GM23338 (cell line): ENCODE results near the gene CMIP. TPM values are rescaled to one million over a fixed set of nuclear protein-coding genes. Genes with fewer than 3 reads are reported as not detected.

Source experiments
- ATAC-seq: fragments of 200-7000 bp; cut with Tn5 transposase; 3 replicates; pipeline ENCODE4 v1.9.1; 2020
- DNase-seq: peaks from one replicate; pipeline ENCODE4 v3.0.0-alpha.2; 2015; ENCODE audit warnings: low spot score
- H2AFZ ChIP-seq: fragments of 200-600 bp; sonication (generic); 2 replicates; pipeline ENCODE4 v1.8.0; 2016; ENCODE audit warnings: antibody characterized with exemption, mild to moderate bottlenecking, moderate library complexity
- H3F3A ChIP-seq: fragments of 200-600 bp; sonication (generic); replicated peaks from 2 replicates; pipeline ENCODE4 v1.8.0; 2017; ENCODE audit warnings: antibody characterized with exemption, mixed run types, low read depth
- H3K27ac ChIP-seq: fragments of 200-600 bp; sonication (generic); 2 replicates; pipeline ENCODE4 v1.6.1; 2016; ENCODE audit warnings: low read depth
- H3K27me3 ChIP-seq: fragments of 200-600 bp; sonication (generic); 2 replicates; pipeline ENCODE4 v1.8.0; 2016; ENCODE audit warnings: mild to moderate bottlenecking, mixed run types, moderate library complexity; ENCODE audit not compliant: insufficient read depth
- H3K36me3 ChIP-seq: fragments of 200-600 bp; sonication (generic); 2 replicates; pipeline ENCODE4 v1.8.0; 2016; ENCODE audit warnings: mild to moderate bottlenecking; ENCODE audit not compliant: insufficient read depth
- H3K4me1 ChIP-seq: fragments of 200-600 bp; sonication (generic); 2 replicates; pipeline ENCODE4 v1.8.0; 2016; ENCODE audit warnings: mild to moderate bottlenecking, moderate library complexity; ENCODE audit not compliant: insufficient read depth
- H3K4me2 ChIP-seq: fragments of 200-600 bp; sonication (generic); 2 replicates; pipeline ENCODE4 v1.7.1; 2017; ENCODE audit warnings: mixed run types
- H3K4me3 ChIP-seq: fragments of 200-600 bp; sonication (generic); 2 replicates; pipeline ENCODE4 v1.6.1; 2016; ENCODE audit warnings: mixed run types
- H3K79me2 ChIP-seq: fragments of 200-600 bp; sonication (generic); replicated peaks from 2 replicates; pipeline ENCODE4 v1.8.0; 2017; ENCODE audit warnings: mild to moderate bottlenecking; ENCODE audit not compliant: insufficient read depth
- H3K9me2 ChIP-seq: fragments of 200-600 bp; sonication (generic); 2 replicates; pipeline ENCODE4 v1.8.0; 2017; ENCODE audit not compliant: insufficient read depth
- H4K20me1 ChIP-seq: fragments of 200-600 bp; sonication (generic); replicated peaks from 2 replicates; pipeline ENCODE4 v1.8.0; 2017; ENCODE audit warnings: mild to moderate bottlenecking; ENCODE audit not compliant: insufficient read depth
- H3K27ac Mint-ChIP-seq: 2 replicates; pipeline ENCODE4 v1.8.0; 2020; ENCODE audit warnings: inconsistent platforms, mild to moderate bottlenecking, moderate library complexity, mixed read lengths
- H3K27me3 Mint-ChIP-seq: 3 replicates; pipeline ENCODE4 v1.8.0; 2022; ENCODE audit warnings: low read depth, mild to moderate bottlenecking, moderate library complexity, mixed read lengths, inconsistent platforms; ENCODE audit not compliant: insufficient read depth, poor library complexity
- H3K36me3 Mint-ChIP-seq: 3 replicates; pipeline ENCODE4 v1.8.0; 2021; ENCODE audit warnings: low read depth, mild to moderate bottlenecking, inconsistent platforms, moderate library complexity, mixed read lengths
- H3K4me1 Mint-ChIP-seq: 3 replicates; pipeline ENCODE4 v1.8.0; 2020; ENCODE audit warnings: mild to moderate bottlenecking, inconsistent platforms, mixed read lengths
- H3K4me3 Mint-ChIP-seq: 3 replicates; pipeline ENCODE4 v1.8.0; 2021; ENCODE audit warnings: moderate library complexity, mild to moderate bottlenecking, inconsistent platforms, mixed read lengths
- H3K9me3 Mint-ChIP-seq: 3 replicates; pipeline ENCODE4 v1.8.0; 2020; ENCODE audit warnings: moderate library complexity, mild to moderate bottlenecking, inconsistent platforms, mixed read lengths
- CREB1 ChIP-seq: fragments of 250-450 bp; sonication (Bioruptor Pico); IDR thresholded peaks from 2 replicates; pipeline ENCODE4 v1.5.0; 2020; ENCODE audit warnings: low read depth, mild to moderate bottlenecking, moderate library complexity
- EZH2 ChIP-seq: fragments of 200-600 bp; sonication (generic); IDR thresholded peaks from one replicate; pipeline ENCODE4 v1.8.0; 2017; ENCODE audit warnings: antibody characterized with exemption, mild to moderate bottlenecking, low read depth; ENCODE audit not compliant: unreplicated experiment
- EZH2phosphoT487 ChIP-seq: fragments of 200-600 bp; sonication (generic); IDR thresholded peaks from one replicate; pipeline ENCODE4 v1.8.1; 2018; ENCODE audit warnings: antibody characterized with exemption; ENCODE audit not compliant: unreplicated experiment
- JUNB ChIP-seq: IDR thresholded peaks from one replicate; pipeline ENCODE4 v1.6.1; 2016; ENCODE audit warnings: antibody characterized with exemption; ENCODE audit not compliant: unreplicated experiment
- POLR2AphosphoS5 ChIP-seq: IDR thresholded peaks from 2 replicates; pipeline ENCODE4 v1.6.1; 2016; ENCODE audit warnings: antibody characterized with exemption, low read depth
- STAT1 ChIP-seq: IDR thresholded peaks from one replicate; pipeline ENCODE4 v1.6.1; 2016; ENCODE audit warnings: antibody characterized with exemption; ENCODE audit not compliant: unreplicated experiment
- ZNF114 ChIP-seq: fragments of 250-450 bp; sonication (Bioruptor Pico); IDR thresholded peaks from 2 replicates; pipeline ENCODE4 v1.5.0; 2020; ENCODE audit warnings: mild to moderate bottlenecking, moderate library complexity
- ZNF331 ChIP-seq: fragments of 250-450 bp; sonication (Bioruptor Pico); IDR thresholded peaks from 2 replicates; pipeline ENCODE4 v1.5.0; 2020; ENCODE audit warnings: low read depth, mild to moderate bottlenecking, moderate library complexity
- ZNF462 ChIP-seq: fragments of 250-450 bp; sonication (Bioruptor Pico); IDR thresholded peaks from 2 replicates; pipeline ENCODE4 v1.5.0; 2020; ENCODE audit warnings: mild to moderate bottlenecking, moderate library complexity
- polyA plus RNA-seq: library from polyadenylated mRNA; unstranded; fragments of >200 nt; fragmentation: Nextera tagmentation; extraction: Ambion mirVana; gene quantifications from 2 replicates; pipeline ENCODE4 v1.2.1, GENCODE V29; 2016
- total RNA-seq: library from RNA; depleted of rRNA; stranded (reverse); fragments of >200 nt; shearing (Covaris generic); gene quantifications from 2 replicates; pipeline ENCODE4 v1.2.3, GENCODE V29; 2014
- TF ChIP-seq, protein P1 (sequence below), 2 experiments: fragments of 200-600 bp in 1 of 2; sonication (generic) in 1 of 2; conservative IDR thresholded peaks; 2 replicates each; pipeline versions ENCODE4 v1.5.1 to v1.6.1; 2016 to 2017; ENCODE audit warnings: antibody characterized with exemption in 2 of 2, low read depth in 2 of 2, mild to moderate bottlenecking in 2 of 2, moderate library complexity in 1 of 2
- TF ChIP-seq, protein P2 (sequence below): IDR thresholded peaks from 2 replicates; pipeline ENCODE4 v1.6.1; 2016; ENCODE audit warnings: antibody characterized with exemption

The CMIP gene
- total and polyA plus RNA-seq, 2 experiments from 2014 or later, result 9.5 to 62.3 TPM

DNA sequence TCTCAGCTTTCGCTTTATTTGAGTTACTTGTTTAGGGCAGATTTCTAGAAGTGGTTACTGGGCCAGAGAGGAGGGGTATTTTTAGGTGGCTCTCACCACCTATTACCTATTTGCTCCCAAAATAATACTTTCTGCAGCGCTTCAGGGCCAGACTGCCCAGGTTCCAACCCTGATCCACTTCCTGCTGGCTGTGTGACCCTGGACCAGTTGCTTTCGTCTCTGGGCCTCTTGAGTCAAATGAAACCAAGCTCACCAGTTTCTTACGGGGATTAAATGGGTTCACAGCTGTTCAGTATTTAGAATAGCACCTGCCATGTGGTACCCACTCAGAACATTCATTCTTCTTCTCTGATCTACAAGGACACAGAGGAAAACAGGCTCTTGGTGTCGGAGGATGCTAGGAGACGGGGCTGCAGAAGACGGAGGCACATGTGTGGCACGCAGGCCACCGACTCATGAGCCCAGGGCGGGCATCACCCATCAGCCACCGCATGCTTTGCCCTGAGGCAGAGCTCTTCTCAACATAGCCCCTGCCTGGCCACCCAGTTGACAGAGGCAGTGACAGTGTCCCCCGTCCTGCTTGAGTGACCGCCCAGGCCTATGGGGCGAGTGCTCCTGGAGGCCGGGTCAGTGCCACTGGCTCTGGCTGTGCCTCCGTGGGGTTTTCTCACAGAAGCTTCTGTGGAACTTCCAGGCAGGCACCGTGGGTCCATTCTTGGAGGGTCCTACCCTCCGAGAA, 185.5 kb downstream of the CMIP start:
- no peaks in the 10 kb centered on the region for H3K9me2 ChIP-seq
- no peaks in the 10 kb centered on the region; the same call in 2 of the 3 replicates for H3K36me3 Mint-ChIP-seq
- H3K27ac ChIP-seq, result no peak overlapping the region
- no peaks in the 10 kb centered on the region for H3K36me3 ChIP-seq
- no peak overlapping the region for H2AFZ ChIP-seq
- H3K27me3 ChIP-seq, result no peaks in the 10 kb centered on the region
- DNase-seq (no peak), ATAC-seq (no peak)
- H3K79me2 ChIP-seq, result peaks cover 32% of the 10 kb centered on the region
- H3K4me3 ChIP-seq, result no peak overlapping the region
- H3K4me1 ChIP-seq, result peaks cover 27% of the 10 kb centered on the region
- H3K27ac Mint-ChIP-seq, result no peak overlapping the region
- H3K4me2 ChIP-seq, result no peak overlapping the region
- peaks cover 44% of the 10 kb centered on the region for H3K4me1 Mint-ChIP-seq
- H3K27me3 Mint-ChIP-seq, result peaks cover 8% of the 10 kb centered on the region
- no peak overlapping the region for H3K4me3 Mint-ChIP-seq
- no peaks in the 10 kb centered on the region for H3K9me3 Mint-ChIP-seq
- H4K20me1 ChIP-seq, result peaks cover 2% of the 10 kb centered on the region; the same call in 1 of the 2 replicates
- TF ChIP-seq ZNF462 (CRISPR knock-in tag) (no peak), JUNB (no peak), ZNF114 (CRISPR knock-in tag) (no peak), ZNF331 (CRISPR knock-in tag) (no peak), EZH2 (no peak), STAT1 (no peak), POLR2AphosphoS5 (no peak), EZH2phosphoT487 (no peak), CREB1 (CRISPR knock-in tag) (no peak)
- TF ChIP-seq, protein P1, sequence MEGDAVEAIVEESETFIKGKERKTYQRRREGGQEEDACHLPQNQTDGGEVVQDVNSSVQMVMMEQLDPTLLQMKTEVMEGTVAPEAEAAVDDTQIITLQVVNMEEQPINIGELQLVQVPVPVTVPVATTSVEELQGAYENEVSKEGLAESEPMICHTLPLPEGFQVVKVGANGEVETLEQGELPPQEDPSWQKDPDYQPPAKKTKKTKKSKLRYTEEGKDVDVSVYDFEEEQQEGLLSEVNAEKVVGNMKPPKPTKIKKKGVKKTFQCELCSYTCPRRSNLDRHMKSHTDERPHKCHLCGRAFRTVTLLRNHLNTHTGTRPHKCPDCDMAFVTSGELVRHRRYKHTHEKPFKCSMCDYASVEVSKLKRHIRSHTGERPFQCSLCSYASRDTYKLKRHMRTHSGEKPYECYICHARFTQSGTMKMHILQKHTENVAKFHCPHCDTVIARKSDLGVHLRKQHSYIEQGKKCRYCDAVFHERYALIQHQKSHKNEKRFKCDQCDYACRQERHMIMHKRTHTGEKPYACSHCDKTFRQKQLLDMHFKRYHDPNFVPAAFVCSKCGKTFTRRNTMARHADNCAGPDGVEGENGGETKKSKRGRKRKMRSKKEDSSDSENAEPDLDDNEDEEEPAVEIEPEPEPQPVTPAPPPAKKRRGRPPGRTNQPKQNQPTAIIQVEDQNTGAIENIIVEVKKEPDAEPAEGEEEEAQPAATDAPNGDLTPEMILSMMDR (conservative IDR thresholded peaks at IDR 0.05; ENCODE audit: low read depth in 2 of 2), result no peak
- TF ChIP-seq, protein P2, sequence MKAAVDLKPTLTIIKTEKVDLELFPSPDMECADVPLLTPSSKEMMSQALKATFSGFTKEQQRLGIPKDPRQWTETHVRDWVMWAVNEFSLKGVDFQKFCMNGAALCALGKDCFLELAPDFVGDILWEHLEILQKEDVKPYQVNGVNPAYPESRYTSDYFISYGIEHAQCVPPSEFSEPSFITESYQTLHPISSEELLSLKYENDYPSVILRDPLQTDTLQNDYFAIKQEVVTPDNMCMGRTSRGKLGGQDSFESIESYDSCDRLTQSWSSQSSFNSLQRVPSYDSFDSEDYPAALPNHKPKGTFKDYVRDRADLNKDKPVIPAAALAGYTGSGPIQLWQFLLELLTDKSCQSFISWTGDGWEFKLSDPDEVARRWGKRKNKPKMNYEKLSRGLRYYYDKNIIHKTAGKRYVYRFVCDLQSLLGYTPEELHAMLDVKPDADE, result no peak
- H3F3A ChIP-seq, result no peaks in the 10 kb centered on the region
